BLaER1 treated with 17β-estradiol and CSF1 and Interleukin-3, amounts not matched to agents 10 nM and 100 nM (cell line): Measurements from ENCODE around the gene NDUFV1.
A peak's percentile ranks its signal among the peaks of the same experiment; 100 is the strongest.
"Not testable (repeated sequence)": the region's sequence is repeated elsewhere in the genome, so short reads cannot be mapped to it uniquely, and the experiment has no call there.

ENCODE experiments used
- H3K27ac ChIP-seq, 11 experiments: shearing (Covaris generic); formaldehyde crosslinking; 2 replicates each; pipeline ENCODE4 v1.8.1; 2022
- H3K27me3 ChIP-seq, 11 experiments: shearing (Covaris generic); formaldehyde crosslinking; 2 replicates each; pipeline ENCODE4 v1.8.1; 2022
- H3K36me3 ChIP-seq, 11 experiments: shearing (Covaris generic); formaldehyde crosslinking; 2 replicates each; pipeline ENCODE4 v1.8.1; 2022
- H3K4me1 ChIP-seq, 10 experiments: shearing (Covaris generic); formaldehyde crosslinking; 2 replicates each; pipeline ENCODE4 v1.8.1; 2022
- H3K4me2 ChIP-seq, 11 experiments: shearing (Covaris generic); formaldehyde crosslinking; 2 replicates each; pipeline ENCODE4 v1.8.1; 2022
- H3K4me3 ChIP-seq, 10 experiments: shearing (Covaris generic); formaldehyde crosslinking; 2 replicates each; pipeline ENCODE4 v1.8.1; 2022
- H3K9ac ChIP-seq, 11 experiments: shearing (Covaris generic); formaldehyde crosslinking; 2 replicates each; pipeline ENCODE4 v1.8.1; 2022
- H3K9me3 ChIP-seq, 11 experiments: shearing (Covaris generic); formaldehyde crosslinking; replicated peaks in 1 of 11; 2 replicates each; pipeline ENCODE4 v1.8.1; 2022
- H4K20me1 ChIP-seq, 11 experiments: shearing (Covaris generic); formaldehyde crosslinking; 2 replicates each; pipeline ENCODE4 v1.8.1; 2022
- Cebpa-rat ChIP-seq, 11 experiments: shearing (Covaris generic); IDR thresholded peaks; 2 replicates each; pipeline ENCODE4 v1.8.1; 2022

The NDUFV1 gene

GRCh38 chr11:67649634-67650510, 43.1 kb downstream of the NDUFV1 start:
- peak overlapping the region in 10 of 11 experiments; percentile 40 to 83 (median 69); a peak in 19 of 22 replicates for H3K27ac ChIP-seq

GRCh38 chr11:67651976-67652781, 45.4 kb downstream of the NDUFV1 start:
- Histone ChIP-seq H3K9me3 (peaks cover 33 to 39% (median 36%) of the 10 kb centered on the region in 11 experiments), H3K4me3 (no peak overlapping the region), H3K4me1 (peaks cover 32 to 50% (median 45%) of the 10 kb centered on the region in 10 experiments), H3K4me2 (peak overlapping the region in 3 of 11 experiments; percentile 19 to 88 (median 25); a peak in 2 of 22 replicates), H3K27ac (no peak overlapping the region), H4K20me1 (peaks cover 0 to 18% (median 0%) of the 10 kb centered on the region in 11 experiments; a peak in 4 of 22 replicates), H3K27me3 (peaks cover 0 to 20% (median 0%) of the 10 kb centered on the region in 11 experiments; a peak in 7 of 22 replicates), H3K9ac (no peak overlapping the region), H3K36me3 (peaks cover 0 to 6% (median 0%) of the 10 kb centered on the region in 11 experiments; a peak in 3 of 22 replicates)
- TF ChIP-seq Cebpa-rat (IDR thresholded peaks at IDR 0.05), result no peak

More at GRCh38 chr11:67649634-67650510, 43.1 kb downstream of the NDUFV1 start:
- peaks cover 0 to 35% (median 0%) of the 10 kb centered on the region in 11 experiments; a peak in 7 of 22 replicates for H3K27me3 ChIP-seq
- H3K4me1 ChIP-seq, result peaks cover 38 to 73% (median 68%) of the 10 kb centered on the region in 10 experiments
- peak overlapping the region; percentile 81 to 97 (median 93) for H3K4me2 ChIP-seq
- no peak for TF ChIP-seq Cebpa-rat (IDR thresholded peaks at IDR 0.05)
- H3K4me3 ChIP-seq, result peak overlapping the region; percentile 59 to 75 (median 64)
- H4K20me1 ChIP-seq, result peaks cover 0 to 31% (median 3%) of the 10 kb centered on the region in 11 experiments; a peak in 5 of 22 replicates
- peak overlapping the region; percentile 63 to 82 (median 75) for H3K9ac ChIP-seq
- H3K9me3 ChIP-seq, result peaks cover 10 to 16% (median 14%) of the 10 kb centered on the region in 11 experiments; a peak in 19 of 22 replicates
- H3K36me3 ChIP-seq, result no peaks in the 10 kb centered on the region

- Histone ChIP-seq H3K27ac (no peak overlapping the region), H3K4me1 (peaks cover 22 to 40% (median 35%) of the 10 kb centered on the region in 10 experiments), H3K4me3 (no peak overlapping the region), H4K20me1 (peaks cover 0 to 9% (median 0%) of the 10 kb centered on the region in 11 experiments; a peak in 3 of 22 replicates), H3K4me2 (no peak overlapping the region), H3K9ac (no peak overlapping the region), H3K36me3 (peaks cover 0 to 6% (median 0%) of the 10 kb centered on the region in 11 experiments; a peak in 3 of 22 replicates), H3K9me3 (peaks cover 42 to 49% (median 47%) of the 10 kb centered on the region in 11 experiments), H3K27me3 (peaks cover 0 to 10% (median 0%) of the 10 kb centered on the region in 11 experiments; a peak in 4 of 22 replicates)
- TF ChIP-seq Cebpa-rat (IDR thresholded peaks at IDR 0.05), result no peak
Measured at GRCh38 chr11:67652965-67653845, 46.5 kb downstream of the NDUFV1 start.

DNA sequence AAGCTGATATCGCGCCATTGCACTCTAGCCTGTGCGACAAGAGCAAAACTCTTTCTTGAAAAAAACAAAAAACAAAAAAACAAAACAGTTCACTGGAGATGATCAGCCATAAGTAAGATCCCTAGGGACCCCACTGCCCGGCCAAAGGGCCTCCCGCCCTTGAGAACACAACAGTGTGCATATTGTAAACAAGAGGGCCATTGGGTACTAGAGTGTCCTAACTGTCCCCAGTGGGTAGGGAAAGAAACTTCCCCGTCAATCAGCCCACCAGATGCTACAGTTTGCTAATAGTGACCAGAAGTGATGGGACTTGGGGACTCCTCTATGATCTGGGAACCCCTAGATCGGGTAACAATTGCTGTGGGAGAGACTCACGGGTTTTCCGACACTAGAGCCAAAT, 47.5 kb downstream of the NDUFV1 start:
- Histone ChIP-seq H4K20me1 (no peaks in the 10 kb centered on the region), H3K9me3 (peaks cover 42 to 56% (median 48%) of the 10 kb centered on the region in 11 experiments), H3K36me3 (peaks cover 0 to 6% (median 0%) of the 10 kb centered on the region in 11 experiments; a peak in 3 of 22 replicates), H3K9ac (no peak overlapping the region), H3K4me3 (no peak overlapping the region), H3K4me2 (no peak overlapping the region), H3K4me1 (peaks cover 11 to 36% (median 28%) of the 10 kb centered on the region in 10 experiments), H3K27me3 (no peaks in the 10 kb centered on the region), H3K27ac (no peak overlapping the region)
- TF ChIP-seq Cebpa-rat (IDR thresholded peaks at IDR 0.05), result no peak

- TF ChIP-seq Cebpa-rat (IDR thresholded peaks at IDR 0.05), result no peak
- Histone ChIP-seq H3K27ac (no peak overlapping the region), H3K4me2 (no peak overlapping the region), H3K9me3 (peaks cover 42 to 56% (median 48%) of the 10 kb centered on the region in 11 experiments), H3K4me3 (peak overlapping the region in 3 of 10 experiments; percentile 15 to 33 (median 32); a peak in 2 of 20 replicates), H3K9ac (no peak overlapping the region), H4K20me1 (no peaks in the 10 kb centered on the region; a peak in 1 of 22 replicates), H3K36me3 (peaks cover 0 to 6% (median 0%) of the 10 kb centered on the region in 11 experiments; a peak in 3 of 22 replicates), H3K4me1 (peaks cover 0 to 16% (median 9%) of the 10 kb centered on the region in 10 experiments; a peak in 10 of 20 replicates), H3K27me3 (no peaks in the 10 kb centered on the region)
Measured at GRCh38 chr11:67656278-67656922, 49.7 kb downstream of the NDUFV1 start.

- Histone ChIP-seq H3K27ac (no peak overlapping the region), H3K9me3 (peaks cover 42 to 56% (median 48%) of the 10 kb centered on the region in 11 experiments), H3K9ac (no peak overlapping the region), H3K4me3 (no peak overlapping the region), H3K4me1 (peaks cover 0 to 11% (median 4%) of the 10 kb centered on the region in 10 experiments; a peak in 8 of 20 replicates), H3K4me2 (no peak overlapping the region), H3K36me3 (peaks cover 0 to 6% (median 0%) of the 10 kb centered on the region in 11 experiments; a peak in 3 of 22 replicates), H3K27me3 (no peaks in the 10 kb centered on the region), H4K20me1 (no peaks in the 10 kb centered on the region; a peak in 2 of 22 replicates)
- TF ChIP-seq Cebpa-rat (IDR thresholded peaks at IDR 0.05), result no peak
Measured at GRCh38 chr11:67657300-67657699, 50.6 kb downstream of the NDUFV1 start.

- not testable (repeated sequence) for H3K4me3 ChIP-seq, H3K36me3 ChIP-seq, H3K4me2 ChIP-seq, H3K27me3 ChIP-seq, H3K27ac ChIP-seq, H3K9ac ChIP-seq, H4K20me1 ChIP-seq
- Histone ChIP-seq H3K9me3 (peaks cover 32 to 42% (median 37%) of the 10 kb centered on the region in 11 experiments), H3K4me1 (peaks cover 0 to 11% (median 4%) of the 10 kb centered on the region in 10 experiments; a peak in 8 of 20 replicates)
Measured at GRCh38 chr11:67659651-67660165, 53.0 kb downstream of the NDUFV1 start.

- H3K36me3 ChIP-seq, H3K27ac ChIP-seq: not testable (repeated sequence)
- peaks cover 24 to 32% (median 26%) of the 10 kb centered on the region in 11 experiments for H3K9me3 ChIP-seq
Measured at GRCh38 chr11:67660752-67661151, 54.0 kb downstream of the NDUFV1 start.

More at GRCh38 chr11:67660752-67661151, 54.0 kb downstream of the NDUFV1 start:
- not testable (repeated sequence) for H4K20me1 ChIP-seq, H3K27me3 ChIP-seq, H3K9ac ChIP-seq, H3K4me3 ChIP-seq, H3K4me2 ChIP-seq
- H3K4me1 ChIP-seq, result peaks cover 0 to 11% (median 4%) of the 10 kb centered on the region in 10 experiments; a peak in 8 of 20 replicates
